Inferior parietal cortex (tissue), 1 donor: ENCODE data around the gene SLC30A7.

ENCODE experiments used
- DNase-seq: peaks from one replicate; pipeline ENCODE4 v3.0.0-alpha.2; 2016; ENCODE audit errors: extremely low spot score

Gene SLC30A7

DNA sequence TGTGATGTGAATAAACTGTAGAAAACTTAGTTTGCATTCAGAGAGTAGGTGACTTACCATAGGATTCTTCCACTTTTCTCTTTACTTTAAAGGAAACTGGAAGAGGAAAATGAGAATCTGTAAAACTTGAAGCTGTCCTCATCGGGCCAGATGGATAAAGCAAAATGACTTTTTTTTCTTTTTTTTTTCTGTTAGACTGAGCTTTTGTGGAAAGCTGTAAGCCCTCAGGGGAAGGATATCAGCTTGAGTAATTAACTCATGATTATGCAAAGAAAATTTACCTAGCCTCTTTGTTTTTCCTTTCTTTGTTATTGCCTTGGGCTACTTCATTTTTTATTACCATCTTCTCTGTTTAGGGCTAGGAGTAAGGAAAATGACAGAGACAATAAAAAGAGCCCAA is 76.3 kb downstream of the SLC30A7 start:
- DNase-seq = no peak

DNA sequence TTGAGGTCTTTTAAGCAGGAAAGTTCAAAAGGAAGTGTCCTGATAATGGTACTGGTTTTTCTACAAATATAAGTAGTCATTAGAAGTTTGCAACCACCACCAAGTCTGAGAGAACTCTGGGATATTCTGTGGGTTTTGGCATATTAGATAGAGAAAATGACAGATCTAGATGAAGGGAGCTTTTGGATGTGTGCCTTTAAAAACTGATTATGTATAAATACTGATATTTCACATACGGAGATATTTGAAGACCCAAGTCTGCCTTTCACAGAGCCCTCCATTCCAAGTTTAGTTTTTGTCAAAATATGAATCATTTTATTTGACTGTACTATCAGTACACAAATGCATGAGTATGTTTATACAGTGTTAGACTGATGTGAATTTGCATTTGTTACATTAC is 81.0 kb downstream of the SLC30A7 start:
- DNase-seq = no peak

- no peak for DNase-seq
These were observed 83.7 kb downstream of the SLC30A7 start for GRCh38 chr1:100979631-100980030.

- DNase-seq = no peak
These were observed 86.9 kb downstream of the SLC30A7 start for GRCh38 chr1:100982793-100983192.

DNA sequence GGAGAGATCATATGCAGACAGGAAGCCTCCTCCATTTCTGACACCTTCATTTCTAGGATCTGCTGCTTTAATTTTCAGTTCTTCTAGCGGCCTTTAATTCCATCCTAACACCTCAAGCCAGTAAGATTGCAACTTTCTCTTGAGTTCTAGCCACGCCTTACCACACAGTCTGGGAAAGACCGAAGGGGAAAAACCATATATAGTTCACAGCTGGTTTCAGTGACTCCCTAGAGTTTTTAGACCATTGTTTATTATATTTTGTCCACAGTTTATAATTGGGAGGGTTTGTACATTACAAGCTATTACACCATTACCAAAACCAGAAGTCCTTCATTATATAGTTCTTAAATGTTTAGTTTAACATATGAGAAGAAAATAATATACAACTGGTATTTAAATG is 92.2 kb downstream of the SLC30A7 start:
- DNase-seq = no peak

- no peak for DNase-seq
These were observed 93.6 kb downstream of the SLC30A7 start for GRCh38 chr1:100989306-100990077.

DNA sequence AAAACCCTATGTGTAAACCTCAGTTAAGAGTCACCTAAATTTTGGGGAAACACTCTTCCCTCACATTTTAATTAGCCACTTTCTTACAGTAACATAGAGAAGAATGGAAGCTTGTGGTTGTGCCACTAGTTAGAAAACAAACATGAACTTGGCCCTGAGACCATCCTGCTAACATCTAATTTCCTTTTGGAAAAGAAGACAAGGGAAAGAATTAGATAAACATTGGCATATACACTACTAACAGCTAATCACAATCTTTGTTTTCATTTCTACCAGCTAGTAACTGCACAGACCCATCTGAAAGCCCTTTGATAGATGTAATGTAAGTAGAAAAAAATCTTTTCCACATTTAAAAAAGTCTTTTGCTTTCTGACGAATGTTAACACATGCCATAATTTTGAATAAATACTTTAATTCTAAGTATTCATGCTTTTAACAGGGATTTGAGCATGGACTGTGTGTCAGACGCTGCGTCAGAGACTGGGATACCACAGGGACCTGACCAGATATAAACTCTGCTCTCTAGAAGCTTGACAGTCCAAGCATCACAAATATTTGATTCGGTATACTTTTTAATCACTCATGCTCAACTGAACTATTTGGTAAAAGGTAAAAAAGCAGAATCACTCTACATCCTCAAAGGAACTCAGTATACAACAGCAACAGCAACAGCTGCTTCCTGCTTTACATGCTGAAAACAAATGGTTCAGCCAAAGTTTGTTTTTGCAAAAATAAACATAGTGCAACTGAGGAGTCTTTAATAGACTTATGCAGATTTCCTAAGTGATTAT is 99.5 kb downstream of the SLC30A7 start:
- DNase-seq = no peak

DNA sequence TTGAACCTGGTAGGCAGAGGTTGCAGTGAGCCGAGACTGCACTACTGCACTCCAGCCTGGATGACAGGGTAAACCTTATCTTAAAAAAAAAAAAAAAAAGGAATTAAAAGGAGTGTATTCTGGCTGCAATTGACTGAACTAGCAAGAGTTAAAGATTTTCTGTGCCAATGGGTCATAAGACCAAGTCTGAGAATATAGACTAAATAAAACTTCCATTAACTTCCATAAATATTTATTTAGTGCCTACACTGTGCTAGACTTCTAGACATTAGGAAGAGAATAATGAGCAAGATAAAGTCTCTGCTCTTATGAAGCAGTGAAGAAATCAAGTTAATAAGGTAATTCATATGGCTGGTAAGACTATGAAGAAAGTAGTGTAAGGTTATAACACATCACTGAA is 102.5 kb downstream of the SLC30A7 start:
- no peak for DNase-seq

DNA sequence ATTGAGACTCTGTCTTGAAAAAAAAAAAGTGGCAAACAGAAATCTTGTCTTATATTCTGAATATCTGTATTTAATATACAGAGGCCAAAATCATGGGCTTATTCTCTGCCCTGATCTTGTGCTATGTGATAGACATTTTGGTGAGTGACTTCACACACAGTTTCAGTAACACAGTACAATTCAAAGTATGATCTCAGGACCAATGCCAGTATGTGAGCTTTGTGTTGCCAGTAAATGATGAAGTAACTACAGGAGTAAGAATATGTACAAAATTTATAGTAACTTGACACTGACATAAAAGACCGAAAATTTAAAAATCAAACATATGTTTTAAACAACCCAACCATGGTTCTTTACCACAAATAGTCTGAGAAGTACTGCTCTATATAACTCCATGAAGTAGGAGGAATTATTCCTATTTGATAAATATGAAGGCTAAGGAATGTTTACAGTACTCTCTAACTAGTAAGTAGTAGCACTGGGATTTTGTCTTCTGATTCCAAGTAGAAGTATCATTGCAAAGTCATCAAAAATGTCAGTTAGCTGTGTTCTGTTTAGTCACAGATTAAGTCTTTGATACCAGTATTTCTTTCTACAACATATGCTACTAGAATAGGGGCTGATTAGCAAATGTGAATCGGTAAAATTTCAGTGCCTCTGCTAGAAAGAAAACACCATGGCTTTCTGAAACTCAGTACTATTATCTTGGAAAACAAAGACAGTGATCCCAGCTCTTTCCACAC is 104.4 kb downstream of the SLC30A7 start:
- no peak for DNase-seq

- DNase-seq = no peak
These were observed 106.7 kb downstream of the SLC30A7 start for GRCh38 chr1:101002551-101002950.

DNA sequence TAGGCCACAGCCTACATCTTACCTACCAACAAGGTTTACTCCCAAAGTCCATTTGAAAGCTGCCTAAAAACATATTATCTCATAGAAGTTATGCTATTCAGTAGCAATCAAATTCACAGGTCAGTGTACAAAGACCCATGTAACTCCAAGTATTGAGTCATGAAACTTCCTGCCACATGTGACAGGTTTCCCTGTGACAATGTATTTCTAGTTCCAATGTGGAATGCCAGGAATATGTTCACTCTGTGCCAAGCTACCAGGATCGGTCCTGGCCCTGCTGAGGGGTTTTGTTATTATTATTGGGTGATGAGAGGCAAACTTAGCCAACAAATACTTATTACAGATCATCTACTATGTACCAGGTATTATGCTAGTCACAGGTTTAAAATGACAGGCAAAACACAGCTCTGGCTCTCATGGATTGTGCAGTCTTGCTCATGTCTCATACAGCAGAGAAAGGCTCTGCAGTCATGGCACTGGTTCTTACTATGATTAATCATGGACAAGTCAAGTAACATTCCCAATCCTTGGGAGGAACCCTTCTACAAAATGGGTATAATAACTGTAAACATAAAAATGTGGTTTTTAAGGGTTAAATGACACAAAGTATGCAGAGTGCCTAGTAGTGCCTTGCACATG is 107.2 kb downstream of the SLC30A7 start:
- DNase-seq = no peak

DNA sequence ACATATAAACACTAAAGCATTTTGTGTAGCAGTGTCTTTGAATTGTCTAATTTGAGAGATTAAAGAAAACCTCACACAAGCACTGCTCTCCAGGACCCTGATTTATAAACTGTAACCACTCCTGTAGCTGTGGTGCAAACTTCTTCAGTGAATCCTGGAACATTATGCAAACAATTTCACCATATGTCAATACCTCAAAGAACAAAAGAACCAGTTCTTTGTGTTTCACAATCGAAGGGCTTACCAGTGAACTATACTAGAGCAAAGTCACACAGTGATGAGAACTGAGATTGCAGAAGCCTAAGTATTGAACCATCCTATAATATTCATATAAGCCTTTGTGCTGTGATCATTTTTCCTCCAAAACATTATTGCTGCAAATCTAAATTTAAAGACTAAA is 108.2 kb downstream of the SLC30A7 start:
- no peak for DNase-seq

GRCh38 chr1:101004670-101005069 is 108.8 kb downstream of the SLC30A7 start:
- no peak for DNase-seq

DNA sequence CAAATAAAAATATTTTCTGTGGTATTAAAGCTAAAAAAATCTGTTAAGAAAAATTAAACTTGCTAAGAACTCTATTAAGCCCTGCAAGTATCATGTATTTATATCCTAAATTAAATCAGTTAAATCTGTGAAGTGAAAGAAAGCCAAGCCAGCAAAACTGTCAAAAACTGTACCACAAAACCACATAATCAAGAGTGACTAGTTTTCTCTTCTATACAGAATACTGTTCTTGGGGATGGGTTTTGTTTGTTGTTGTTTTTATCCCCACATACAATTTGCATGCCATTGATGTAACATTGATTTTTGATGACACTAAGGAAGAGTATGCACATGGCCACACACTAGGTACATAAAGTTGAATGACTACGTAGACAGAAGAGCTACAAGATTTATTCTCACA is 109.3 kb downstream of the SLC30A7 start:
- DNase-seq = no peak

- DNase-seq = no peak
These were observed 110.0 kb downstream of the SLC30A7 start for GRCh38 chr1:101005871-101006270.

DNA sequence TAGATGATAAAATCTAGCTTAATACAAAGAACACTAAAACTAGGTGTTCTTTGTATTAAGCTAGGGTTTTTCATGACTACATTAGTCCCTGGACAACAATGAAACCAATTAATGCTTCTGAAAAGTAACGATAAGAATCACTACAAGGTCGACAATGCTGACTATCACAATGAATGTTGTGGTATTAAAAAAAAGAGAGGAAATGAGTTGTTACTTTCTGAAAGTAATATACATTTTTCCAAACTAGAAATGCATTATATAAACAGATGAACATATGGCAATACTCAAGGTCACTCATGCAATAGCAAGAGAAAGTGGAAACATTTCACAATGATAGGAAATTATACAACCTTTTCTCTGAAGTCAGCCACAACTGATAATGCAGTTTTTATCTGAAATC is 110.7 kb downstream of the SLC30A7 start:
- no peak for DNase-seq

DNA sequence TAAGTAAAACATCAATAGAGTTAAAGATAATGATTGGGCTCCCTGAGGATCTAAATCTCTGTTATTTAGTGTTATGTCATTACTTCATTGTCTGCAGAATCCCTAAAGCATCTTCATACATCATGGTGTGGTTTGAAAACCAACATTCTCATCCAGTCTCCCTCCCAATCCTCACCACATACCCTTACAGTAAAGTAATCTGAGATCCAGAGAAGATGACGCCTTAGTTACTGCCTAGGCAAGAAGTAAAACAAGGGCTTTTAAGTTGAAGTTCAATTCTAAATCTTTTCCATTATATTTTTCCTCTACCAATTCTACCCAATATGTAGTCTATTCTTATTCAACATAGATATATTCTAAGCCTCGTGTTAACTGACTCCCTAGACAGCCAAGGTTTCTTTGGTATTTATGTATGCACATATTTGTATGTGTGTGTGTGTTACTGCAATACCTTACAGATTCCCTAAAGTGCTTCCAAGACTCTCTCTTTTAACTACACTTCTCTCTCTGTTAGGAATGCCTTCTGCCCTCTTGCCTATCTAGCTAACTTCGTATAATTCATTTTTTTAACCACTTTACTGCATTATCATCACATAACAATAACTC is 112.4 kb downstream of the SLC30A7 start:
- no peak for DNase-seq

DNA sequence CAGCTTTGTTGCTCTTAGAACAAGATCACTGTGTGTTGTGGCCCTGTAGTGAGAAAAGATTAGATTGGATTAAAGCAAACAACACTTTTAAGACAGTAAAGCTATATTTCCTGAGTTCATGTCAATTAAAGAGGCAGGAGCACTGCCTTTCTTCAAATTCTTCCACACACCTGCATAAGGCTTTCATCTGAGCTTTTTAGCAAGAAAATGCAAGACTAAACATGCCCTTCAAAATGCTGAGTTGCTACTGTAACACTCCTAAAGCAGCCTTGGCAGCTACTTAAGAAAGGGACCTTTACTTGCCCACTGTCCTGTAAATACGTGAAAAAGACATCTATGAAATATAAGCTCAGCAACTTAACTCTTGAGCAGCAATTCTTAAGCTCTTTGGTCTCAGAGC is 117.9 kb downstream of the SLC30A7 start:
- DNase-seq = no peak

- DNase-seq = no peak
These were observed 121.6 kb downstream of the SLC30A7 start for GRCh38 chr1:101017448-101017847.

DNA sequence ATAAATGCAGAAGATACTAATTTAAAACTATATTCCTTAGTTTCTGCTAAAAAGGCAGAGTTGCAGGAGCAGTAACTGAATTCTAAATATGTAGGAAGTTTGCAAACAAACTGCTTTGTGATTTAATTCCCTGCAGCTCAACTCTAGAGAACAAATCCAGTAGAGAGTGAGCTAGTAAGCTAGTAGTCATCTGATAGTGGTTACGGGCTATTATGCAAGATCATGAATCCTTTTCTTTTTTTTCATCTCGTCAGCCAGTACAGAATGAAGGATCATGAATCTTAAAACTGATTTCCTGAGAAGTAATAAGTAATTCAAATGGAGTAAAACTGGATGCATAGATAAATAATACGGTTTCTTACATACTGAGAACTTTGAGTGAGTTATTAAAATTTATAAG is 126.4 kb downstream of the SLC30A7 start:
- no peak for DNase-seq

GRCh38 chr1:101025283-101025656 is 129.4 kb downstream of the SLC30A7 start:
- no peak for DNase-seq
